ENCODE measurements around the gene TCF20.

The TCF20 gene

DNA sequence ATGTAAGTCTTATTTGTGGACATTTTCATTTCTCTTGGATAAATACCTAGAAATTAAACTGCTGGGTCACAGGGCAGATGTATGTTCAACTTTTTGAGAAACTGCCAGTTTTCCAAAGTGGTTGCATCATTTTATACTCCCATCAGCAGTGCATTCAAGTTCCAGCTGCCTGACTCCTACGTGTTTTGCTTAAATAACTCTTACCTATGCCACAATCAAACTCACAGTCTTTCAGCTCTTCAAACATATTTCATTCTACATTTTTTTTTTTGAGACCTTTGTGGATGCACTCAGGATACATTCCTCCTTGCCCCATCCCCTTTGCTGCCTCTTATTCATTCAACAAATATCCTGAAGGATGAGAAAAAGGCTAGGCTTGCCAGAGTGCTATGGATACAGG is 9.2 kb downstream of the TCF20 start:
- Histone ChIP-seq H2BK120ac (ENCODE audit: low read depth, low read length) (no peak overlapping the region), H3K79me1 (ENCODE audit: low read length) (peaks cover 44% of the 10 kb centered on the region), H3K27me3 (ENCODE audit: insufficient read depth, low read length, poor library complexity) (no peaks in the 10 kb centered on the region), H3K36me3 (ENCODE audit: control insufficient read depth, insufficient read depth, low read length) (no peaks in the 10 kb centered on the region), H3K4me3 (ENCODE audit: low read length) (no peak overlapping the region), H2BK5ac (ENCODE audit: low read length) (no peak overlapping the region), H4K8ac (ENCODE audit: low read depth, low read length) (no peak overlapping the region), H3K79me2 (ENCODE audit: control insufficient read depth, insufficient read depth, low read length) (peaks cover 76% of the 10 kb centered on the region), H3K23ac (ENCODE audit: low read length) (no peak overlapping the region), H3K56ac (ENCODE audit: low read length) (no peak overlapping the region), H3K27ac (ENCODE audit: low read depth, low read length) (no peak overlapping the region), H3K4ac (ENCODE audit: low read depth, low read length) (no peak overlapping the region), H2AK5ac (ENCODE audit: low read length) (no peak overlapping the region), H3K18ac (ENCODE audit: low read length) (no peak overlapping the region), H3K4me2 (ENCODE audit: low read length) (no peak overlapping the region), H2BK15ac (replicated peaks; ENCODE audit: low read depth) (no peak overlapping the region), H3K4me1 (ENCODE audit: control insufficient read depth, low read depth, low read length) (peaks cover 5% of the 10 kb centered on the region), H3K9ac (ENCODE audit: low read length) (no peak overlapping the region), H4K5ac (ENCODE audit: low read length) (no peak overlapping the region)
- DNase-seq = no peak
- WGBS (ENCODE audit: extremely low coverage, insufficient coverage, low lambda C conversion rate) = no CpG with 5 or more reads among the region's 1 CpG

DNA sequence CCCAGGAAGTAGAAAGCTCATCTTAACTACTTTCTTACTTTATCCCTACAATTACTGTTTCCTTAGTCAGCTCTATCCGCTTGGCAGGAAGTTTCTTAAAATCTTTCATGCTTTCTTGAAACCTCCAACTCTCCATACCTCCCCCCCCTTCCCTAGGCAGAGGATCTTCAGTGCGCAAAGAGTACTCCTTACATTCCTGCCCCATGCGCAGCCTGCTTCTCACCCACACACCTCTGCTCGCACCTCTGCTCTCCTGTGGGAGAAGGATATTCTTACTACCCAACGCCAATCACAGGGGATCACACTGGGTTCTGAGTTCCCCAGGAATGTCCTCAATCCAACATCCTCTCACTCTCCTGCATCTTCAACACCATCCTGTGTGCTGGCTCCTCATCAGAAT is 12.3 kb downstream of the TCF20 start:
- Histone ChIP-seq H3K27ac (ENCODE audit: low read depth, low read length) (no peak overlapping the region), H2BK15ac (replicated peaks; ENCODE audit: low read depth) (no peak overlapping the region), H3K4ac (ENCODE audit: low read depth, low read length) (no peak overlapping the region), H4K8ac (ENCODE audit: low read depth, low read length) (no peak overlapping the region), H3K9ac (ENCODE audit: low read length) (no peak overlapping the region), H2AK5ac (ENCODE audit: low read length) (no peak overlapping the region), H3K18ac (ENCODE audit: low read length) (no peak overlapping the region), H3K27me3 (ENCODE audit: insufficient read depth, low read length, poor library complexity) (no peaks in the 10 kb centered on the region), H2BK5ac (ENCODE audit: low read length) (no peak overlapping the region), H3K36me3 (ENCODE audit: control insufficient read depth, insufficient read depth, low read length) (no peaks in the 10 kb centered on the region), H3K79me1 (ENCODE audit: low read length) (peaks cover 38% of the 10 kb centered on the region), H3K79me2 (ENCODE audit: control insufficient read depth, insufficient read depth, low read length) (peaks cover 64% of the 10 kb centered on the region), H4K5ac (ENCODE audit: low read length) (no peak overlapping the region), H3K4me1 (ENCODE audit: control insufficient read depth, low read depth, low read length) (peaks cover 4% of the 10 kb centered on the region), H3K56ac (ENCODE audit: low read length) (no peak overlapping the region), H3K23ac (ENCODE audit: low read length) (no peak overlapping the region), H3K4me2 (ENCODE audit: low read length) (no peak overlapping the region), H2BK120ac (ENCODE audit: low read depth, low read length) (no peak overlapping the region), H3K4me3 (ENCODE audit: low read length) (no peak overlapping the region)
- peak; percentile 21 for DNase-seq
- no CpG with 5 or more reads among the region's 5 CpGs for WGBS (ENCODE audit: extremely low coverage, insufficient coverage, low lambda C conversion rate)

DNA sequence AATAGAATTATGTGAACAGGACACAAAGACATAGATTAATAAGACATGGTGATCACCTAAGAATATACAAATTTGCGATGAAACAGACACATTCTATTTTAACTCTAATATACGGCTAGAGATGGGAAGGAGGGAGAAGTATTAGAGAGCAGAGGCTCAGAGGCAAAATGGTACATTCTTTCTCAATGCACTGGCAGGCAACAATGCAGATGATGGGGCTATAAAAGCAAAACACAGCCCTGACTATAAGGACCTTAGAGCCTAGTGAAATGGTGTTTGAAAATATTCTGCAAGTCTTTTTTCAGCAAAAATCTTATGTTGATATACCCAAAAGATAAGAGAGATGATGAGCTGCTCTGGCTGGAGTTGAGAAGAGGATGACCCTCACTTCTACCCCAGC is 13.1 kb downstream of the TCF20 start:
- DNase-seq = no peak
- H2BK5ac ChIP-seq (ENCODE audit: low read length) = no peak overlapping the region
- no peak overlapping the region for H3K27ac ChIP-seq (ENCODE audit: low read depth, low read length)
- no peak overlapping the region for H4K8ac ChIP-seq (ENCODE audit: low read depth, low read length)
- H3K4me1 ChIP-seq (ENCODE audit: control insufficient read depth, low read depth, low read length) = peaks cover 4% of the 10 kb centered on the region
- H3K27me3 ChIP-seq (ENCODE audit: insufficient read depth, low read length, poor library complexity) = no peaks in the 10 kb centered on the region
- H2BK15ac ChIP-seq (replicated peaks; ENCODE audit: low read depth) = no peak overlapping the region
- H3K4ac ChIP-seq (ENCODE audit: low read depth, low read length) = no peak overlapping the region
- no peak overlapping the region for H4K5ac ChIP-seq (ENCODE audit: low read length)
- H2BK120ac ChIP-seq (ENCODE audit: low read depth, low read length) = no peak overlapping the region
- H3K9ac ChIP-seq (ENCODE audit: low read length) = no peak overlapping the region
- peaks cover 58% of the 10 kb centered on the region for H3K79me2 ChIP-seq (ENCODE audit: control insufficient read depth, insufficient read depth, low read length)
- no peak overlapping the region for H3K18ac ChIP-seq (ENCODE audit: low read length)
- H3K23ac ChIP-seq (ENCODE audit: low read length) = no peak overlapping the region
- H3K79me1 ChIP-seq (ENCODE audit: low read length) = peaks cover 32% of the 10 kb centered on the region
- no CpG with 5 or more reads among the region's 2 CpGs for WGBS (ENCODE audit: extremely low coverage, insufficient coverage, low lambda C conversion rate)
- H2AK5ac ChIP-seq (ENCODE audit: low read length) = no peak overlapping the region
- H3K4me3 ChIP-seq (ENCODE audit: low read length) = no peak overlapping the region
- H3K4me2 ChIP-seq (ENCODE audit: low read length) = no peak overlapping the region
- H3K56ac ChIP-seq (ENCODE audit: low read length) = no peak overlapping the region
- no peaks in the 10 kb centered on the region for H3K36me3 ChIP-seq (ENCODE audit: control insufficient read depth, insufficient read depth, low read length)

DNA sequence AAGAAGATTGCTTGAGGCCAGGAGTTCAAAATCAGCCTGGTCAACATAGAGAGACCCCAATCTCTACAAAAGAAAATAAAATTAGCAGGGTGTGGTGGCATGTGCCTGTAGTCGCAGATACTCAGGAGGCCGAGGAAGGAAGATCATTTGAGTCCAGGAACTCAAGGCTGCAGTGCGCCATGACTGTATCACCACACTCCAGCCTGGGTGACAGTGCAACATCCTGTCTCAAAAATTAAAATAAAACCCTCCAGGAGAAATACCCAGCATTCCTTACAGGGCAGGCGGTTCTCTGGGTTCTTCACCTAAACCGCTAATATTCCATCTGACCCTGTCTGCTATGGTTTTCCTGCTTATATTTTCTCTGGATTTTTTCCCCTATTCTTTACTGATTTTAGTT is 13.5 kb downstream of the TCF20 start:
- no peak overlapping the region for H4K8ac ChIP-seq (ENCODE audit: low read depth, low read length)
- no peak overlapping the region for H3K56ac ChIP-seq (ENCODE audit: low read length)
- no peak overlapping the region for H4K5ac ChIP-seq (ENCODE audit: low read length)
- no peaks in the 10 kb centered on the region for H3K36me3 ChIP-seq (ENCODE audit: control insufficient read depth, insufficient read depth, low read length)
- no peak overlapping the region for H3K23ac ChIP-seq (ENCODE audit: low read length)
- no peak overlapping the region for H3K4me2 ChIP-seq (ENCODE audit: low read length)
- H3K79me1 ChIP-seq (ENCODE audit: low read length) = peaks cover 28% of the 10 kb centered on the region
- no peak overlapping the region for H2BK15ac ChIP-seq (replicated peaks; ENCODE audit: low read depth)
- no peak overlapping the region for H2BK5ac ChIP-seq (ENCODE audit: low read length)
- H3K79me2 ChIP-seq (ENCODE audit: control insufficient read depth, insufficient read depth, low read length) = peaks cover 53% of the 10 kb centered on the region
- H2AK5ac ChIP-seq (ENCODE audit: low read length) = no peak overlapping the region
- no peak overlapping the region for H3K27ac ChIP-seq (ENCODE audit: low read depth, low read length)
- no peak overlapping the region for H2BK120ac ChIP-seq (ENCODE audit: low read depth, low read length)
- H3K4me1 ChIP-seq (ENCODE audit: control insufficient read depth, low read depth, low read length) = peaks cover 4% of the 10 kb centered on the region
- no peaks in the 10 kb centered on the region for H3K27me3 ChIP-seq (ENCODE audit: insufficient read depth, low read length, poor library complexity)
- H3K9ac ChIP-seq (ENCODE audit: low read length) = no peak overlapping the region
- H3K4me3 ChIP-seq (ENCODE audit: low read length) = no peak overlapping the region
- H3K4ac ChIP-seq (ENCODE audit: low read depth, low read length) = no peak overlapping the region
- DNase-seq = no peak
- no CpG with 5 or more reads among the region's 5 CpGs for WGBS (ENCODE audit: extremely low coverage, insufficient coverage, low lambda C conversion rate)
- H3K18ac ChIP-seq (ENCODE audit: low read length) = no peak overlapping the region

DNA sequence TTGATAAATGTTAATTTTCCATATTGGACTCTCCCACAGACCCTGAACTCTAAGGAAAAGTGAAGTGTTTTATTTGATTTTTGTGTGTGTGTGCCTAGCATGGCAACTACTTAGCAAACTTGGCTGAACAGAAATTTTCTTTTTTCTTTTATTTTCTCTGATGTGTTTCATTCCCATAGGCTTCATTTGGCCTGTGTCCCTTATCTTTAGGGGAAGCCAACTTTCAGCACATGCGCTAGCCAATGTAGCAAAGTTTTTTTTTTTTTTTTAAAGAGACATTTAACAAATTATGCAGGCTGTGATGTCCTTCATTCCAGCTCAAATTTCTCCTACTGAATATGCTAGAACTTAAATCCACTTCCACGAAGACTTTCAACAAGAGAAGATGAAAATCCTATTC is 14.2 kb downstream of the TCF20 start:
- H4K5ac ChIP-seq (ENCODE audit: low read length) = no peak overlapping the region
- no peak overlapping the region for H2BK5ac ChIP-seq (ENCODE audit: low read length)
- no peak for DNase-seq
- no peak overlapping the region for H3K23ac ChIP-seq (ENCODE audit: low read length)
- no peak overlapping the region for H2BK15ac ChIP-seq (replicated peaks; ENCODE audit: low read depth)
- H3K56ac ChIP-seq (ENCODE audit: low read length) = no peak overlapping the region
- no peak overlapping the region for H2BK120ac ChIP-seq (ENCODE audit: low read depth, low read length)
- H4K8ac ChIP-seq (ENCODE audit: low read depth, low read length) = no peak overlapping the region
- no peak overlapping the region for H3K18ac ChIP-seq (ENCODE audit: low read length)
- H3K27ac ChIP-seq (ENCODE audit: low read depth, low read length) = no peak overlapping the region
- H3K4me2 ChIP-seq (ENCODE audit: low read length) = no peak overlapping the region
- H3K4me1 ChIP-seq (ENCODE audit: control insufficient read depth, low read depth, low read length) = peaks cover 4% of the 10 kb centered on the region
- peaks cover 27% of the 10 kb centered on the region for H3K79me1 ChIP-seq (ENCODE audit: low read length)
- no peaks in the 10 kb centered on the region for H3K27me3 ChIP-seq (ENCODE audit: insufficient read depth, low read length, poor library complexity)
- H3K4me3 ChIP-seq (ENCODE audit: low read length) = no peak overlapping the region
- no peak overlapping the region for H2AK5ac ChIP-seq (ENCODE audit: low read length)
- H3K9ac ChIP-seq (ENCODE audit: low read length) = no peak overlapping the region
- H3K4ac ChIP-seq (ENCODE audit: low read depth, low read length) = no peak overlapping the region
- WGBS (ENCODE audit: extremely low coverage, insufficient coverage, low lambda C conversion rate) = no CpG with 5 or more reads among the region's 2 CpGs
- H3K36me3 ChIP-seq (ENCODE audit: control insufficient read depth, insufficient read depth, low read length) = no peaks in the 10 kb centered on the region
- peaks cover 49% of the 10 kb centered on the region for H3K79me2 ChIP-seq (ENCODE audit: control insufficient read depth, insufficient read depth, low read length)

DNA sequence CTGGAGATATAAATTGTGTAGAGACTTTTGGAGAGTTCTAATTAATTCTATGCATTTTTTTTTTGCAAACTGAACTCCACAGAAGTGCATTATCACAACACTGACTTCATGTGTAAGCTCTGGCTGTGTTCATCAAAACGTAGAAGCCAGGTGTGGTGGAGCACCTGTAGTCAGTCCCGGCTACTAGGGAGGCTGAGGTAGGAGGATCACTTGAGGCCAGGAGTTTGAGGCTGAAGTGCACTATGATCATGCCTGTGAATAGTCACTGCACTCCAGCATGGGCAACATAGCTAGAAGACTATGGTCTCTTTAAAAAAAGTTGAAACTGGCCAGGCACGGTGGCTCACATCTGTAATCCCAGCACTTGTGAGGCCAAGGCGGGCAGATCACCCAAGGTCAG is 20.6 kb downstream of the TCF20 start:
- no CpG with 5 or more reads among the region's 4 CpGs for WGBS (ENCODE audit: extremely low coverage, insufficient coverage, low lambda C conversion rate)
- H3K27ac ChIP-seq (ENCODE audit: low read depth, low read length) = no peak overlapping the region
- H3K27me3 ChIP-seq (ENCODE audit: insufficient read depth, low read length, poor library complexity) = no peaks in the 10 kb centered on the region
- H3K79me2 ChIP-seq (ENCODE audit: control insufficient read depth, insufficient read depth, low read length) = peaks cover 28% of the 10 kb centered on the region
- H3K9ac ChIP-seq (ENCODE audit: low read length) = no peak overlapping the region
- no peak for DNase-seq
- no peaks in the 10 kb centered on the region for H3K36me3 ChIP-seq (ENCODE audit: control insufficient read depth, insufficient read depth, low read length)
- no peak overlapping the region for H3K56ac ChIP-seq (ENCODE audit: low read length)
- no peak overlapping the region for H2BK120ac ChIP-seq (ENCODE audit: low read depth, low read length)
- no peak overlapping the region for H3K4me3 ChIP-seq (ENCODE audit: low read length)
- no peak overlapping the region for H4K8ac ChIP-seq (ENCODE audit: low read depth, low read length)
- no peak overlapping the region for H2AK5ac ChIP-seq (ENCODE audit: low read length)
- H3K4me1 ChIP-seq (ENCODE audit: control insufficient read depth, low read depth, low read length) = no peaks in the 10 kb centered on the region
- H3K4me2 ChIP-seq (ENCODE audit: low read length) = no peak overlapping the region
- no peak overlapping the region for H2BK5ac ChIP-seq (ENCODE audit: low read length)
- no peak overlapping the region for H3K18ac ChIP-seq (ENCODE audit: low read length)
- peaks cover 27% of the 10 kb centered on the region for H3K79me1 ChIP-seq (ENCODE audit: low read length)
- H2BK15ac ChIP-seq (replicated peaks; ENCODE audit: low read depth) = no peak overlapping the region
- no peak overlapping the region for H4K5ac ChIP-seq (ENCODE audit: low read length)
- no peak overlapping the region for H3K23ac ChIP-seq (ENCODE audit: low read length)
- H3K4ac ChIP-seq (ENCODE audit: low read depth, low read length) = no peak overlapping the region
